ENCODE results near the gene DDX39B. TPM values are rescaled to one million over a fixed set of nuclear protein-coding genes. Genes with fewer than 3 reads are reported as not detected.

DDX39B gene
- 279 TPM for polyA plus RNA-seq (2012; ENCODE audit: insufficient read length, low read depth)

DNA sequence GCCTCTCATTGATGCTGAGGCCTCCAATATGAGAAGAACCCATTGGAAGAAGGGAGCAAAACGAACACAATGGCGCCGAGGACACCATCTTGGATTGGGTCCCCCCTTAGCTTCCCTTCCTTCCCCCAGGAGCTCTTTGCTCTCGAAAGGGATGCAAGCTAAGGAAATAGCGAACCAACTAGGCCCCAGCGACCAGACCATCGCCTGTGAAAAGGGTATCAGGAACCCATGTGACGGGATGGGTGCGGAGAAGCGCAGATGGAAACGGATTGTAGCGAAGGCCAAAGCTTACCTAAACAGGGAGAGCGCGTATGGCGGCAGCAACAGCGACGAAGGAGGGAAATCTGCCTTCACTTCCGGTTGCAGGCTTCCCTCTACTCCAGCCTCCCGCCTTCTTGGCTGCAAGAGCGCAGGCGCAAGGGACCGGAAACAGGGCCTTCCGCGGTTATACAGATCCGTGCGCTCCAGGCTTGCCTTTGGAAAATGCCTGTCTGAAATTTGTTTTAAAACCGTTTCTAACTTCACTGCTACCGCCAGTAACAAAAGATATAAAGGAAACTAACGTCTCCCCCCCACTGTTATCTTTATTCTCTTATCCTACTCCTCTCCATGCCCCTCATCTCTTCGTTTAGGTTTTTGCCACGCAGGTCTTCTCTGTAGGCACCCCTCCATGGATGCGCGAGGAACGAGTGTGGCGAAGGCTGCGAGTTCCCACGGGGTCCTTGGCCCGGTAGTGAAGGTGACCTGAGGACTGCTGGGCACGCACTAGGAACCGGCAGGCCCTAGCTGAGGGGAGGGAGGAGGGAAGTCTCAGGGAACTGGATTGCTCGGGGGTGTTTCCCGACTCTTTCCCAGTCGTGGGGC is at the start of gene DDX39B:
TSS of gene DDX39B (minus strand) at position 346 of the 864 bp plus-strand sequence. CDS start 1,471 bp downstream, outside the sequence.
- TF ChIP-seq FOXP2 (optimal IDR thresholded peaks at IDR 0.05; ENCODE audit: borderline replicate concordance, extremely low read depth, extremely low read length, insufficient read depth) (no peak), TAF1 (IDR thresholded peaks at IDR 0.05; ENCODE audit: borderline replicate concordance, insufficient read depth, low read length) (peak; percentile 99), REST (IDR thresholded peaks at IDR 0.05; ENCODE audit: insufficient read depth in 1 of 2, low read depth in 2 of 2, low read length in 2 of 2) (peak; percentile 71 to 75; a peak in 3 of 4 replicates), SIN3A (IDR thresholded peaks at IDR 0.05; ENCODE audit: borderline replicate concordance, insufficient read depth, low read length) (peak; percentile 91; the same call in 1 of the 2 replicates), POLR2AphosphoS5 (IDR thresholded peaks at IDR 0.05; ENCODE audit: low read depth, low read length) (peak; percentile 96)

- TF ChIP-seq TAF1 (IDR thresholded peaks at IDR 0.05; ENCODE audit: borderline replicate concordance, insufficient read depth, low read length), result no peak
- no peak for TF ChIP-seq FOXP2 (optimal IDR thresholded peaks at IDR 0.05; ENCODE audit: borderline replicate concordance, extremely low read depth, extremely low read length, insufficient read depth)
- TF ChIP-seq POLR2AphosphoS5 (IDR thresholded peaks at IDR 0.05; ENCODE audit: low read depth, low read length), result no peak
- TF ChIP-seq SIN3A (IDR thresholded peaks at IDR 0.05; ENCODE audit: borderline replicate concordance, insufficient read depth, low read length), result no peak
- no peak for TF ChIP-seq REST (IDR thresholded peaks at IDR 0.05; ENCODE audit: insufficient read depth in 1 of 2, low read depth in 2 of 2, low read length in 2 of 2)
Observed at GRCh38 chr6:31588871-31589650, 47.3 kb upstream of the DDX39B start.

GRCh38 chr6:31587791-31588777 is 46.3 kb upstream of the DDX39B start:
- TF ChIP-seq REST (IDR thresholded peaks at IDR 0.05; ENCODE audit: insufficient read depth in 1 of 2, low read depth in 2 of 2, low read length in 2 of 2) (no peak), SIN3A (IDR thresholded peaks at IDR 0.05; ENCODE audit: borderline replicate concordance, insufficient read depth, low read length) (no peak), FOXP2 (optimal IDR thresholded peaks at IDR 0.05; ENCODE audit: borderline replicate concordance, extremely low read depth, extremely low read length, insufficient read depth) (no peak), POLR2AphosphoS5 (IDR thresholded peaks at IDR 0.05; ENCODE audit: low read depth, low read length) (no peak)

DNA sequence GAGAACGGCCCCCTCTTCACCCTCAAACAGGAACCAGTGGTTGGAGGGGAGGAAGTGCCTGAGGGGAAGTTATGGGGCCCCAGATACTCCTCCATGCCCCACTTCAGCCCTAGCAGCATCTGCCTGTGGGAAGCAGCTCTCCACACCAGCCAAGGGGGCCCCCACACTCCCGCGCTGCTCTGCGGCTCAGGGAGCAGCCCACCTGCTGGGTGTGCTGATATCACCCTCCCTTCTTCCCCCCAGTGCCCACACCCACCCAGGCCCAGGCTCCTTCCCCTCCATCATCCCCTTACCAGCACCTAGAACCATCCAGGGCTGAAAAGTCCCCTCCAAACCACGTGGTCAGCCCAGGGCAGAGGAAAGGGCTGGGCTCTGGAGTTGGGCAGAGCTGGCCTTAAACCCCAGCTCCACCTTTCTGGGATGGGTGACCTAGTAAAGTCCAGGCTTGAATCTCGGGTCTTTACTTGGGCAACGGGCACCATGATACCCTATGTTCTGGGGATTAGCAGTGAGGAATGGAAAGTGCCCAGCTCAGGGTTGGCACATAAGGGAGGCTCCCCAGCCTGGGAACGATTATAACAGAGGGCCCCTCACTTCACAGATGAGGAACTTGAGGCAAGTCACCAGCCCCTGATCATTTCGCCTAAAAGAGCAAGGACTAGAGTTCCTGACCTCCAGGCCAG is 44.9 kb upstream of the DDX39B start:
- TF ChIP-seq REST (IDR thresholded peaks at IDR 0.05; ENCODE audit: insufficient read depth in 1 of 2, low read depth in 2 of 2, low read length in 2 of 2), result no peak

Measured in PFSK-1 (cell line).